Nephron (organoid): ENCODE measurements around the gene GABRP.

Experiments
- H3K27ac Mint-ChIP-seq, 3 experiments: 2 replicates each; pipeline ENCODE4 v1.8.0; 2020; ENCODE audit warnings: mixed read lengths in 3 of 3, mild to moderate bottlenecking in 2 of 3, moderate library complexity in 1 of 3
- H3K27me3 Mint-ChIP-seq: 2 replicates; pipeline ENCODE4 v1.8.0; 2021; ENCODE audit warnings: low read depth, mild to moderate bottlenecking, moderate library complexity, mixed read lengths
- H3K36me3 Mint-ChIP-seq: 2 replicates; pipeline ENCODE4 v1.8.0; 2020; ENCODE audit warnings: low read depth, mixed read lengths
- H3K4me1 Mint-ChIP-seq: 2 replicates; pipeline ENCODE4 v1.8.0; 2020; ENCODE audit warnings: mixed read lengths
- H3K4me3 Mint-ChIP-seq, 3 experiments: 2 replicates each; pipeline ENCODE4 v1.8.0; 2020; ENCODE audit warnings: mild to moderate bottlenecking in 3 of 3, mixed read lengths in 3 of 3, moderate library complexity in 2 of 3
- H3K9me3 Mint-ChIP-seq: 2 replicates; pipeline ENCODE4 v1.8.0; 2020; ENCODE audit warnings: mixed read lengths
- TF ChIP-seq, protein P1 (sequence below), 3 experiments: fragments of 200-600 bp; sonication (generic); IDR thresholded peaks; one replicate each; pipeline ENCODE4 v1.5.0; 2021; ENCODE audit warnings: antibody characterized with exemption in 3 of 3; ENCODE audit not compliant: unreplicated experiment in 3 of 3

GABRP gene

DNA sequence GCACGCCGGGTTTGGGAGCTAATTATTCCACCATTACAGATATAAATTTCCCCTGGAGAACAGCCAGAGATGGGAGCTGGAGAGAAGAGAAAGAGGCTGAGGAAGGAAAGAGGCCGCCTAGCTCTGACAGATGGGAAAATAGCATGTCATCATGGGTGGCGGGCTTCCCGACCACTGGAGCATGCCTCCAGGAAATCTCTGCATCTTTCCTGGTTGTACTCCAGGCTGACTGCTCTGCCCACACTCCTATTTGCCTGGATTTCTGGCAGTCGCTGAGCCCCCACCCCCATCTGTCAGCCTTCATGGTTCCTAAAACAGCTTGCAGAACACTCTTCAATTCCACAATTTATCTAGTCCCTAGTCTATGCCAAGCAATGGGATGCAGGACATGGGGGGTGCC is 14.3 kb upstream of the GABRP start:
- H3K36me3 Mint-ChIP-seq = no peaks in the 10 kb centered on the region
- no peaks in the 10 kb centered on the region for H3K9me3 Mint-ChIP-seq
- H3K4me3 Mint-ChIP-seq = no peak overlapping the region
- H3K4me1 Mint-ChIP-seq = peaks cover 6% of the 10 kb centered on the region
- H3K27me3 Mint-ChIP-seq = peaks cover 44% of the 10 kb centered on the region
- no peak overlapping the region for H3K27ac Mint-ChIP-seq
- TF ChIP-seq, protein P1, sequence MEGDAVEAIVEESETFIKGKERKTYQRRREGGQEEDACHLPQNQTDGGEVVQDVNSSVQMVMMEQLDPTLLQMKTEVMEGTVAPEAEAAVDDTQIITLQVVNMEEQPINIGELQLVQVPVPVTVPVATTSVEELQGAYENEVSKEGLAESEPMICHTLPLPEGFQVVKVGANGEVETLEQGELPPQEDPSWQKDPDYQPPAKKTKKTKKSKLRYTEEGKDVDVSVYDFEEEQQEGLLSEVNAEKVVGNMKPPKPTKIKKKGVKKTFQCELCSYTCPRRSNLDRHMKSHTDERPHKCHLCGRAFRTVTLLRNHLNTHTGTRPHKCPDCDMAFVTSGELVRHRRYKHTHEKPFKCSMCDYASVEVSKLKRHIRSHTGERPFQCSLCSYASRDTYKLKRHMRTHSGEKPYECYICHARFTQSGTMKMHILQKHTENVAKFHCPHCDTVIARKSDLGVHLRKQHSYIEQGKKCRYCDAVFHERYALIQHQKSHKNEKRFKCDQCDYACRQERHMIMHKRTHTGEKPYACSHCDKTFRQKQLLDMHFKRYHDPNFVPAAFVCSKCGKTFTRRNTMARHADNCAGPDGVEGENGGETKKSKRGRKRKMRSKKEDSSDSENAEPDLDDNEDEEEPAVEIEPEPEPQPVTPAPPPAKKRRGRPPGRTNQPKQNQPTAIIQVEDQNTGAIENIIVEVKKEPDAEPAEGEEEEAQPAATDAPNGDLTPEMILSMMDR (IDR thresholded peaks at IDR 0.05; ENCODE audit: unreplicated experiment in 3 of 3) = no peak

DNA sequence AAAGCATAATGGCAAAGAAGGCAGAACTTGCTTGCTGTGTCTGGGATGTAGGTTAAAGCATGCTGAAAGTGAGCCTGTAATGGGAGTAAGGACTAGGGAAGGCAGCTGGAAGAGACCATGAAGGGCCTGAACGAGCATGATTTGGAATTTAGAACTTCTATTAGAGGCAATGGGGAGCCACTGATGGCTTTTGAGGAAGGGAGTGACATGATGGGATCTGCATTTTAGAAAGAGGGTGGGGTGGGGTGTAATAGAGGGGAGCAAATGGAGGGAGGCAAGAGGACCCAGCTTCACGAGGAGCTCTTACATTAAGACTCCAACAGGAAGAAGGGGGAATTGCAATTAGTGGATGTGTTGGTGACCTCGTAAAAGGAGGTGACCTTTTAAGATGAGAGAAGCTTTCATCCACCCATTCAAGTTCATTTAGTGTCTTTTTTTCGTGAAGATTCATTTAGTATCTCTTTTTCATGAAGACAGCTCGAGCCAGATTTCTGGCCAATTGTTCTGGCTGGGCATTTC is 13.6 kb upstream of the GABRP start:
- TF ChIP-seq, protein P1 (IDR thresholded peaks at IDR 0.05; ENCODE audit: unreplicated experiment in 3 of 3) = no peak
- no peak overlapping the region for H3K4me3 Mint-ChIP-seq
- no peaks in the 10 kb centered on the region for H3K9me3 Mint-ChIP-seq
- peaks cover 6% of the 10 kb centered on the region for H3K4me1 Mint-ChIP-seq
- H3K27me3 Mint-ChIP-seq = peaks cover 44% of the 10 kb centered on the region
- no peak overlapping the region for H3K27ac Mint-ChIP-seq
- no peaks in the 10 kb centered on the region for H3K36me3 Mint-ChIP-seq

DNA sequence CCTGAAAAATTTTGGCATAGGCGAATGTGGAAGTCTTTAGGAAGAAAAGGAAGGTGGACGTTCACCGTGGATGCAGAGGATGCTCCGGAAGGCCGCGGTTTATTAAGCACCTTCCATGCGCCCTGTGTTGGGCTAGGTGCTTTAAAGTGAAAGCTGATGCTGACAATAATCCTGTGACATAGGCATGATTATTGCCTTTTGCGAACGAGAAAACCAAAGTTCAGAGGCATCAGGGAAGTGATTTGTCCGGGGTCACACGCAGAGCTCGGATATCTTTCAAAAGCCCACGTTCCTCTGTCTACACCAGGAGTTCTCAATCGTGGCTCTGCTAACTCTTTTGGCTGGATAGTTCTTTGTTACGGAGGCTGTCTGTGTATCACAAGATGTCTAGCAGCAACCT is 12.0 kb upstream of the GABRP start:
- Mint-ChIP-seq H3K27ac (no peak overlapping the region), H3K4me3 (no peak overlapping the region), H3K4me1 (peaks cover 6% of the 10 kb centered on the region), H3K36me3 (no peaks in the 10 kb centered on the region), H3K9me3 (no peaks in the 10 kb centered on the region), H3K27me3 (peaks cover 44% of the 10 kb centered on the region)
- TF ChIP-seq, protein P1 (IDR thresholded peaks at IDR 0.05; ENCODE audit: unreplicated experiment in 3 of 3) = no peak

DNA sequence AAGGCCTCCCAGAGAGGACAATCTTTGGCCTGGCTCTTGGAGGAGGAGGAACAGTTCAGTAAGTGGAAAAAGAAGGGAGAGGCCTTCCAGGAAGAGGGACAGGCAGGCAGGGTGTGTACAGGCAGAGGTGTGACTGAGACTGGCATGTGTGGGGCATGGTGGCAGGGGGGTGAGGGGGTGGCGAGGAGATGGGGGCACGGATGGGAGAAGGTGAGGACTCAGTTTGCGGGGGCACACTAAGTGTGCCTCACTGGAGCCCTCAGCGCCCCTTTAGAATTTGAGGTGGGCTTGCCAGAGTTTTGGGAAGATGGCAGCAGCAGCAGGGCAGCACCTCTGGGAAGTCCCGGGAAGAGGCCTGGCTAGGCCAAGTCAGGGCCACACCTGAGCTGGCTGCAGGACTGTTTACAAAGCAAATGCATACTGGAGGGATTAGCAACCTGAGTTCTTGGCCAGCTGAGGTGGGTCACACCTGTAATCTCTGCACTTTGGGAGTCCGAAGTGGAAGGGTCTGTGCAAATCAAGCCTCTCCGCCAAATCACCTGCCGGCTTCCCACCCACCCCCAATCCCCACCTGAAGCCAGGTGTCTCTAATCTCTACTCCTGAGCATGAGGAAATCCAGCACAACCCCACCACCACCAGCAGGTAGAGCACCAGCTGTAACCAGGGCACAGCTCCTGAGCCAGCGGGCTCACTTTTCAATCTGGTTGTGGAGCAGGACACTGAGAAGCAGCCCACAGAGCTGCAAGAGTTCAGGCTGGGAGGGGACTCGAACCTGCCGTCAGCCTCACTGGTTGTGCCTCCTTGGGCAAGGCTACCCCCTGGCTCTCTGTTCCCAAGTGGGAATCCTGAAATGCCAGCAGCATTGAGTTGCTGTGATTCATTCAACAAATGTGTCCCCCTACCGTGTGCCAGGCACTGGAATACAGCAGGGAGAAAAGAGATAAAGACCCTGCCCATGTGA is 10.2 kb upstream of the GABRP start:
- no peaks in the 10 kb centered on the region for H3K9me3 Mint-ChIP-seq
- no peak overlapping the region for H3K4me3 Mint-ChIP-seq
- no peaks in the 10 kb centered on the region for H3K36me3 Mint-ChIP-seq
- TF ChIP-seq, protein P1 (IDR thresholded peaks at IDR 0.05; ENCODE audit: unreplicated experiment in 3 of 3) = no peak
- no peak overlapping the region for H3K27ac Mint-ChIP-seq
- peaks cover 6% of the 10 kb centered on the region for H3K4me1 Mint-ChIP-seq
- peaks cover 48% of the 10 kb centered on the region for H3K27me3 Mint-ChIP-seq

DNA sequence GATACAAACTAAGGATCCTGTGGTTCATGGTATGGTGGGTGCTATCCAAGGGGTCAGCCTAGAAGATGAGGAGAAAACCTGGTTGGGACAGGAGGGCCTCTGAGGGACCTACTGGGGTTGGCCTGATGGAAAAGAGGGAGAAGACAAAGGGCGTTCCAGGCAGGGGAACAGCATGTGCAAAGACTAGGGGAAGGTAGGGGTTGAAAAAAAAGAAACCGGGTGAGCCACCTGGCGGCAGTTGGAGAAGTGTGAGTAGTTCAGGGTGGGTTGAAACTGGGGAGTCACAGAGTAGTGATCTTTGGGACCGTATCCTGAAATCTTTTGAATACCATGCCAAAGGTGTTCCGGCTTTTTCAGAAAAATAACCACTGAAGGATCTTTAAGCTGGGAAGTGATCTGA is 8.7 kb upstream of the GABRP start:
- Mint-ChIP-seq H3K4me3 (no peak overlapping the region), H3K9me3 (no peaks in the 10 kb centered on the region), H3K27ac (no peak overlapping the region), H3K4me1 (no peaks in the 10 kb centered on the region), H3K27me3 (peaks cover 44% of the 10 kb centered on the region), H3K36me3 (no peaks in the 10 kb centered on the region)
- TF ChIP-seq, protein P1 (IDR thresholded peaks at IDR 0.05; ENCODE audit: unreplicated experiment in 3 of 3) = no peak
